HUES6 (cell line): ENCODE results near the gene EFHD2.
"Not testable (repeated sequence)": the region's sequence is repeated elsewhere in the genome, so short reads cannot be mapped to it uniquely, and the experiment has no call there.

Experiments
- H3K27ac ChIP-seq: 2 replicates; pipeline ENCODE4 v1.7.0; 2013; ENCODE audit warnings: low read depth, mild to moderate bottlenecking, low read length, inconsistent platforms
- H3K27me3 ChIP-seq: 2 replicates; pipeline ENCODE4 v1.6.1; 2013; ENCODE audit warnings: low read length; ENCODE audit not compliant: control insufficient read depth, insufficient read depth
- H3K36me3 ChIP-seq: 2 replicates; pipeline ENCODE4 v1.6.1; 2013; ENCODE audit warnings: low read length; ENCODE audit not compliant: control insufficient read depth, insufficient read depth
- H3K4me1 ChIP-seq: 2 replicates; pipeline ENCODE4 v1.6.1; 2013; ENCODE audit warnings: low read length; ENCODE audit not compliant: control insufficient read depth, insufficient read depth
- H3K4me3 ChIP-seq: 2 replicates; pipeline ENCODE4 v1.5.1; 2013; ENCODE audit warnings: low read depth, low read length
- H3K9ac ChIP-seq: one replicate; pipeline ENCODE4 v1.6.1; 2013; ENCODE audit warnings: mild to moderate bottlenecking, low read length
- H3K9me3 ChIP-seq: 2 replicates; pipeline ENCODE4 v1.6.1; 2013; ENCODE audit warnings: low read depth, low read length; ENCODE audit not compliant: control insufficient read depth, insufficient read depth

EFHD2 gene

DNA sequence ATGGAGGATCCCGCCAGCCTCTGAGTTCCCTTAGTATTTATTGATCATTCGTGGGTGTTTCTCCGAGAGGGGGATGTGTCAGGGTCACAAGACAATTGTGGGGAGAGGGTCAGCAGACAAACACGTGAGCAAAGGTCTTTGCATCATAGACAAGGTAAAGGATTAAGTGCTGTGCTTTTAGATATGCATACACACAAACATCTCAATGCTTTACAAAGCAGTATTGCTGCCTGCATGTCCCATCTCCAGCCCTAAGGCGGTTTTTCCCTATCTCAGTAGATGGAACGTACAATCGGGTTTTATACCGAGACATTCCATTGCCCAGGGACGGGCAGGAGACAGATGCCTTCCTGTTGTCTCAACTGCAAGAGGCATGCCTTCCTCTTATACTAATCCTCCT is 30.5 kb upstream of the EFHD2 start:
- peaks cover 44% of the 10 kb centered on the region for H3K27me3 ChIP-seq
- not testable (repeated sequence) for H3K9me3 ChIP-seq

GRCh38 chr1:15380601-15381508 is 28.8 kb upstream of the EFHD2 start:
- Histone ChIP-seq H3K4me1 (peaks cover 29% of the 10 kb centered on the region), H3K27me3 (peaks cover 61% of the 10 kb centered on the region), H3K36me3 (no peaks in the 10 kb centered on the region), H3K27ac (no peak overlapping the region), H3K4me3 (no peak overlapping the region), H3K9ac (no peak overlapping the region), H3K9me3 (no peaks in the 10 kb centered on the region)

More for the DNA sequence above, 30.5 kb upstream of the EFHD2 start:
- not testable (repeated sequence) for H3K4me3 ChIP-seq, H3K9ac ChIP-seq, H3K36me3 ChIP-seq, H3K27ac ChIP-seq
- peaks cover 13% of the 10 kb centered on the region for H3K4me1 ChIP-seq

DNA sequence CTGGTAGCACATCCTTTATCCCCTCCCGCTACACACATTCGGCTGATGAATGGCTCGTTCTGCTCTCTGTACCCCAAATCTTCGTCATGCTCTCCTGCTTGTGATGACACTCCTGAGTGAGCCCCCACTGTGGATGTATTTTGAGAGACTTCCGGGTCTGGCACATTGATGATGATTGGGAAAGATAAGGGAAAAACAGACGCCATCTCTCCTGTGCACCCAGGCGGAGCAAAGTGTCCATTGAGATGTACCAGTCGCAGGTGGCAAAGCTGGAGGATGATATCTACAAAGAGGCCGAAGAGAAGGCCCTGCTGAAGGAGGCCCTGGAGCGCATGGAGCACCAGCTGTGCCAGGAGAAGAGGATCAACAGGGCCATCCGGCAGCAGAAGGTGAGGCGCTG is 27.9 kb upstream of the EFHD2 start:
- peaks cover 70% of the 10 kb centered on the region for H3K27me3 ChIP-seq
- no peak overlapping the region for H3K9ac ChIP-seq

DNA sequence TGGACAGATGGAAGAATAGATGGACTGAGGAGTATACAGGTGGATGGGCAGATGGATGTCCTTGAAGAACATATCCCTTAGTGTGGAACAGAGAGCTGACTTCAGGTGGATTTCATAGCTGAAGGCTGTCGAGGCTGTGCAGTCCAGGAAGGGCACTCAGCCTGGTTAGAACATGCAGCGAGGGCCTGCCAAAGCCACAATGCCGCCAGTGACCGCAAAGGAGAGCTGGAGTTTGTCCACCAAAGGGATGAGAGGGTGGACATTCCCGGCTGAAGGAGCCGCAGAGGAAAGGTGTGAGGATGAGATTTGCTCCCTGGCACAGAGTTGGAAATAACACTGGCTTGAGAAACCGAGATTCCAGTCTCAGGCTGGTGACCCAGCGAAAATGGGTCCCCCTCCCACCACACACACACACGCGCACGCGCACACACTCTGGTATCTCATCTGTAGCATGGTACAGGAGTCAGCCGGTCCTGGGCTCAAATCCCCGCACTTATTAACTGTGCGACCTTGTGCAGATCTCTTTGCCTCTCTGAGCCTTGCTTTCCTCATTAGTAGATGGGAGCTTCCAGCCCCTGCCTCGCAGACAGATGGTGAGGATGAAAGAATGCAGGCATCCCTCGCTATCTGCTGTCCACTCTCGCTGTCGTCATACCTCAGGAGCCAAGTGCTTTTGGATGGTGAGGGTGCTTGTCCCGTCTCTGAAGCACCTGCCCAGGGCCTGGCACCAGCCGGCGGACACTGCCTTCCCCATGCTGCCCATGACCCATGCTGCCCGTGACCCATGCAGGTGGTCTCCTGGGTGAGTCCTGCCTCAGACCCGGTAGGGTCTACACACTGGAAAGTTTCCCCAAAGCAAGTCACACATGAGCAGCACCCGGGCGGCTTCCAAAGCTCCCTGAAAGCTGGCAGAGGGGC is 26.8 kb upstream of the EFHD2 start:
- Histone ChIP-seq H3K27me3 (peaks cover 79% of the 10 kb centered on the region), H3K9ac (no peak overlapping the region), H3K27ac (no peak overlapping the region)

More for the DNA sequence above, 27.9 kb upstream of the EFHD2 start:
- Histone ChIP-seq H3K27ac (no peak overlapping the region), H3K9me3 (no peaks in the 10 kb centered on the region), H3K4me3 (no peak overlapping the region), H3K36me3 (no peaks in the 10 kb centered on the region), H3K4me1 (peaks cover 37% of the 10 kb centered on the region)

GRCh38 chr1:15383810-15384209 is 25.9 kb upstream of the EFHD2 start:
- Histone ChIP-seq H3K36me3 (no peaks in the 10 kb centered on the region), H3K27me3 (peaks cover 86% of the 10 kb centered on the region), H3K4me1 (peaks cover 47% of the 10 kb centered on the region), H3K27ac (no peak overlapping the region), H3K9me3 (no peaks in the 10 kb centered on the region), H3K9ac (peak overlapping the region; percentile 16), H3K4me3 (peak overlapping the region; percentile 49)

More for the DNA sequence above, 26.8 kb upstream of the EFHD2 start:
- H3K4me1 ChIP-seq: peaks cover 39% of the 10 kb centered on the region
- no peak overlapping the region for H3K4me3 ChIP-seq
- no peaks in the 10 kb centered on the region for H3K36me3 ChIP-seq
- no peaks in the 10 kb centered on the region for H3K9me3 ChIP-seq

GRCh38 chr1:15384301-15384901 is 25.3 kb upstream of the EFHD2 start:
- peaks cover 49% of the 10 kb centered on the region for H3K4me1 ChIP-seq
- H3K27ac ChIP-seq: no peak overlapping the region
- peak overlapping the region; percentile 49 for H3K4me3 ChIP-seq
- H3K9me3 ChIP-seq: no peaks in the 10 kb centered on the region
- H3K9ac ChIP-seq: peak overlapping the region; percentile 16
- H3K36me3 ChIP-seq: no peaks in the 10 kb centered on the region
- peaks cover 90% of the 10 kb centered on the region for H3K27me3 ChIP-seq

- no peak overlapping the region for H3K27ac ChIP-seq
- H3K9ac ChIP-seq: no peak overlapping the region
- peaks cover 49% of the 10 kb centered on the region for H3K4me1 ChIP-seq
- H3K27me3 ChIP-seq: peaks cover 84% of the 10 kb centered on the region
- no peak overlapping the region for H3K4me3 ChIP-seq
- H3K36me3 ChIP-seq: no peaks in the 10 kb centered on the region
- H3K9me3 ChIP-seq: no peaks in the 10 kb centered on the region
Observed at GRCh38 chr1:15385420-15385819, 24.3 kb upstream of the EFHD2 start.

DNA sequence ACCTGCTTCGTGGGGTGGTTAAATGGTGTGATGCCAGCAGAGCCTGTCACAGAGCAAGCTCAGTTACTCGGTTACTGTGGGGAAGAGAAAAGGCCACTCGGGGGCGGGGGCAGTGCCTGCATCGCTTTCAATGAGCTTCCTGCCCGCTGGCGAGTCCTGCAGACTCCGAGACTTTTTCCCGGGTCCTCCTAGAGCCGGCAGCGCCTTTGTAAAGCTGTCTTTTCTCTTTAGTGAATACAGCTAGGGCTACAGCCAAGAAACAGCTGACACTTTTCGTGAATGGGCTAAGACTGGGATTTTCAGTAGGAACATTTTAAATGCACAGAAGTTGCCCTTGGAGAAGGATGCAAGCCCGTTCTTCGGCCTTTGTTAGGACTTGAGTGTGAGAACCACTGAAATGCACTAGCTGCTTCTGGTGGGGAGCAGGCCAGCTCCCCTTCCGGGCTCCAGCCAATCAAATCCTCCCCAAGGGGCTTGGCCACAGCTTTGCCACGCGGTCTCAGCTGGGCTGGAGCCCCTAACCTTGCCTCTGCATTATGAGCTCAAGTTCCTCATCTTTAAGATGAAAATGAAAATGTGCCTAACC is 23.4 kb upstream of the EFHD2 start:
- H3K4me3 ChIP-seq: no peak overlapping the region

DNA sequence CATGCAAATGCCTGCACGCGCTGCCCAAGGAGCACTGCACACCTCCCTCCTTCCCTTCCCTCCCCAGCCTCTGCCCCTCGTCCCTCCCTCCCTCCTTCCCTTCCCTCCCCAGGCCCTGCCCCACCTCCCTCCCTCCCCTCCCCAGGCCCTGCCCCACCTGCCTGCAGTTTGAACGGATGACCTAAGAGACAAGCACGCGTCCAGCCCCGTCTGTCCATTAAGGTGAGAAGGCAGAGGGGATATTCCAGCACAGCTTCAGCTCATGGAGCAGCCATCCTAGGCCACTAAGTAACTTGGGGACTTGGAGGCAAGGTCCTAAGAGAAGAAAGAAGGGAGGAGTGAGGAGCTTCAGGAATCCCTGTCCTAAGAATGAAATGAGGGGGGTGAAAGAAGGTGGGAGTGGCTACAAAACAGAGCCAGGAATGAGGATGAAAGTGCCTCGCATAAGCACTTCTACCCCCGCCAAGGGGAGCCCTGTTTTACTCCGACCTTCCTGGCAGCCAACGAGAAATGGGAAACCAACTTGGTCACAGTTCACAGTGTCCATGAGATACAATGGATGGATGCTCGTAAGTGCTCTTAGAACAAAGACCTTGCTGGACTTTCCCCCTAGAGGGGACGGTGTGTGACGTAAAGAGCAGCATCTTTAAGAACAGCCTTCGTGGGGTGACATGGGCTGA is 21.3 kb upstream of the EFHD2 start:
- no peak overlapping the region for H3K9ac ChIP-seq
- H3K27me3 ChIP-seq: peaks cover 55% of the 10 kb centered on the region
- peaks cover 44% of the 10 kb centered on the region for H3K4me1 ChIP-seq
- H3K36me3 ChIP-seq: no peaks in the 10 kb centered on the region
- 0 out of 2 replicates have a peak overlapping the region, but pooled peaks have one; percentile 4 for H3K4me3 ChIP-seq
- no peak overlapping the region for H3K27ac ChIP-seq
- H3K9me3 ChIP-seq: no peaks in the 10 kb centered on the region

More for the DNA sequence above, 23.4 kb upstream of the EFHD2 start:
- H3K27me3 ChIP-seq: peaks cover 76% of the 10 kb centered on the region
- no peaks in the 10 kb centered on the region for H3K36me3 ChIP-seq
- no peaks in the 10 kb centered on the region for H3K9me3 ChIP-seq
- peaks cover 49% of the 10 kb centered on the region for H3K4me1 ChIP-seq
- no peak overlapping the region for H3K27ac ChIP-seq
- H3K9ac ChIP-seq: no peak overlapping the region

GRCh38 chr1:15389828-15390227 is 19.9 kb upstream of the EFHD2 start:
- Histone ChIP-seq H3K27me3 (peaks cover 40% of the 10 kb centered on the region), H3K4me1 (peaks cover 29% of the 10 kb centered on the region)
- H3K9ac ChIP-seq, H3K36me3 ChIP-seq, H3K27ac ChIP-seq, H3K4me3 ChIP-seq, H3K9me3 ChIP-seq: not testable (repeated sequence)
